ENCODE data around the gene FYCO1. TPM values are rescaled to one million over a fixed set of nuclear protein-coding genes. Genes with fewer than 3 reads are reported as not detected.
A peak's percentile ranks its signal among the peaks of the same experiment; 100 is the strongest.

FYCO1 gene
- total and polyA plus RNA-seq, 2 experiments from 2014 or later, result 8.1 to 27.5 TPM

- no peak overlapping the region for H3K4me3 ChIP-seq
- peaks cover 40% of the 10 kb centered on the region for H3K36me3 ChIP-seq
- no peak for DNase-seq (ENCODE audit: low read depth in 1 of 2, low spot score in 1 of 2)
Observed at GRCh38 chr3:45950131-45950530, 45.5 kb downstream of the FYCO1 start.

GRCh38 chr3:45949432-45949831, 46.2 kb downstream of the FYCO1 start:
- Histone ChIP-seq H3K9me3 (ENCODE audit: low read depth) (no peaks in the 10 kb centered on the region), H3K4me1 (ENCODE audit: low read depth) (no peaks in the 10 kb centered on the region), H3K27me3 (no peaks in the 10 kb centered on the region), H3K27ac (no peak overlapping the region), H3K4me3 (no peak overlapping the region), H3K36me3 (peaks cover 34% of the 10 kb centered on the region)
- no peak for DNase-seq (ENCODE audit: low read depth in 1 of 2, low spot score in 1 of 2)
- TF ChIP-seq CTCF (IDR thresholded peaks at IDR 0.05; ENCODE audit: low read depth, low read length), result no peak

More at GRCh38 chr3:45950131-45950530, 45.5 kb downstream of the FYCO1 start:
- TF ChIP-seq CTCF (IDR thresholded peaks at IDR 0.05; ENCODE audit: low read depth, low read length), result no peak
- Histone ChIP-seq H3K27ac (no peak overlapping the region), H3K4me1 (ENCODE audit: low read depth) (no peaks in the 10 kb centered on the region), H3K9me3 (ENCODE audit: low read depth) (no peaks in the 10 kb centered on the region), H3K27me3 (no peaks in the 10 kb centered on the region)

- no peak for TF ChIP-seq CTCF (IDR thresholded peaks at IDR 0.05; ENCODE audit: low read depth, low read length)
- Histone ChIP-seq H3K4me3 (no peak overlapping the region), H3K27me3 (no peaks in the 10 kb centered on the region), H3K4me1 (ENCODE audit: low read depth) (no peaks in the 10 kb centered on the region), H3K27ac (no peak overlapping the region), H3K9me3 (ENCODE audit: low read depth) (no peaks in the 10 kb centered on the region), H3K36me3 (peaks cover 28% of the 10 kb centered on the region)
- no peak for DNase-seq (ENCODE audit: low read depth in 1 of 2, low spot score in 1 of 2)
Observed at GRCh38 chr3:45948881-45949280, 46.7 kb downstream of the FYCO1 start.

GRCh38 chr3:45948311-45948781, 47.3 kb downstream of the FYCO1 start:
- peaks cover 23% of the 10 kb centered on the region for H3K36me3 ChIP-seq
- no peak for TF ChIP-seq CTCF (IDR thresholded peaks at IDR 0.05; ENCODE audit: low read depth, low read length)
- H3K4me3 ChIP-seq, result no peak overlapping the region

GRCh38 chr3:45947361-45947760, 48.3 kb downstream of the FYCO1 start:
- no peaks in the 10 kb centered on the region for H3K27me3 ChIP-seq
- DNase-seq (ENCODE audit: low read depth in 1 of 2, low spot score in 1 of 2), result no peak
- peaks cover 13% of the 10 kb centered on the region for H3K36me3 ChIP-seq
- H3K9me3 ChIP-seq (ENCODE audit: low read depth), result no peaks in the 10 kb centered on the region
- peaks cover 3% of the 10 kb centered on the region for H3K4me1 ChIP-seq (ENCODE audit: low read depth)
- TF ChIP-seq CTCF (IDR thresholded peaks at IDR 0.05; ENCODE audit: low read depth, low read length), result no peak
- no peak overlapping the region for H3K4me3 ChIP-seq
- H3K27ac ChIP-seq, result no peak overlapping the region

More at GRCh38 chr3:45948311-45948781, 47.3 kb downstream of the FYCO1 start:
- no peaks in the 10 kb centered on the region for H3K4me1 ChIP-seq (ENCODE audit: low read depth)
- DNase-seq (ENCODE audit: low read depth in 1 of 2, low spot score in 1 of 2), result peak in 1 of 2 donors; percentile 48
- no peak overlapping the region for H3K27ac ChIP-seq
- no peaks in the 10 kb centered on the region for H3K9me3 ChIP-seq (ENCODE audit: low read depth)
- no peaks in the 10 kb centered on the region for H3K27me3 ChIP-seq

All from cardiac muscle cell (in vitro differentiated cells and primary cell).